Upper lobe of left lung (tissue), 6 donors: ENCODE results near the gene BCAS3. TPM values are rescaled to one million over a fixed set of nuclear protein-coding genes. Genes with fewer than 3 reads are reported as not detected.

ENCODE experiments used
- ATAC-seq, 2 donors: fragments of 200-7000 bp; cut with Tn5 transposase; one replicate each; pipeline ENCODE4 v1.9.1; 2022; ENCODE audit warnings: mild to moderate bottlenecking in 2 of 2, moderate library complexity in 2 of 2; ENCODE audit not compliant: low FRiP score in 2 of 2
- DNase-seq, 2 donors: peaks; one replicate each; pipeline ENCODE4 v3.0.0-alpha.2; 2019 to 2020
- H3K27ac ChIP-seq, 4 donors: fragments of 200-600 bp; sonication (generic); one replicate each; pipeline ENCODE4 v1.5.1; 2016 to 2019
- H3K27me3 ChIP-seq, 4 donors: fragments of 200-600 bp; sonication (generic); one replicate each; pipeline ENCODE4 v1.5.1; 2017 to 2019
- H3K36me3 ChIP-seq, 4 donors: fragments of 200-600 bp; sonication (generic); one replicate each; pipeline ENCODE4 v1.5.1; 2016 to 2019
- H3K4me1 ChIP-seq, 4 donors: fragments of 200-600 bp; sonication (generic); one replicate each; pipeline ENCODE4 v1.5.1; 2018 to 2019
- H3K4me3 ChIP-seq, 4 donors: fragments of 200-600 bp; sonication (generic); one replicate each; pipeline ENCODE4 v1.5.1; 2017 to 2019; ENCODE audit warnings: mild to moderate bottlenecking in 2 of 4, moderate library complexity in 1 of 4
- H3K9me3 ChIP-seq, 4 donors: fragments of 200-600 bp; sonication (generic); one replicate each; pipeline ENCODE4 v1.5.1; 2018 to 2019
- CTCF ChIP-seq, 6 experiments: fragments of 450-650 bp in 4 of 6; fragments of 200-600 bp in 2 of 6; sonication (generic) in 2 of 6; IDR thresholded peaks; one replicate each; pipeline ENCODE4 v1.5.1; 2016 to 2019; ENCODE audit warnings: antibody characterized with exemption in 6 of 6
- EP300 ChIP-seq, 4 donors: sonication (generic); formaldehyde crosslinking; IDR thresholded peaks; one replicate each; pipeline ENCODE4 v1.5.1; 2017; ENCODE audit warnings: antibody characterized with exemption in 4 of 4, control low read depth in 2 of 4
- POLR2A ChIP-seq, 4 donors: fragments of 450-650 bp; IDR thresholded peaks; one replicate each; pipeline ENCODE4 v1.5.1; 2016 to 2017; ENCODE audit warnings: antibody characterized with exemption in 4 of 4, mild to moderate bottlenecking in 2 of 4
- POLR2AphosphoS5 ChIP-seq, 2 donors: sonication (generic); formaldehyde crosslinking; IDR thresholded peaks; one replicate each; pipeline ENCODE4 v1.5.1; 2017; ENCODE audit warnings: antibody characterized with exemption in 2 of 2
- WGBS, 2 donors: methylation state at CpG; one replicate each; pipeline ENCODE4 v1.1.5; 2017 to 2018; 5-methylcytosine and 5-hydroxymethylcytosine counted together
- total RNA-seq, 6 donors: library from RNA; depleted of rRNA in 4 of 6; stranded (reverse); fragments of >200 nt in 4 of 6; gene quantifications; one replicate each; pipeline versions ENCODE4 v1.1.0 to v1.2.1, GENCODE V29; 2016 to 2021
- donor health status: DM: no; HTN: no; CAD: no; lungs with moderate emphysema.
- donor health status: DM: no; HTN: yes; CAD: no; lungs with severe emphysema.

Gene BCAS3
- total RNA-seq, 6 donors from 2014 or later = 20.1 to 111 (median 37.0) TPM

- H3K36me3 ChIP-seq = no peaks in the 10 kb centered on the region
- H3K27me3 ChIP-seq = no peaks in the 10 kb centered on the region
- H3K9me3 ChIP-seq = no peaks in the 10 kb centered on the region
- H3K4me3 ChIP-seq = no peak overlapping the region
- ATAC-seq (peak; percentile 71 to 72), DNase-seq (peak in 1 of 2 donors; percentile 21)
- WGBS, 2 donors = 38 to 39% methylated on average over 5 of the region's 5 CpGs
- TF ChIP-seq CTCF (IDR thresholded peaks at IDR 0.05) (peak; percentile 64 to 78 (median 76)), POLR2AphosphoS5 (IDR thresholded peaks at IDR 0.05) (no peak)
- no peak overlapping the region for H3K27ac ChIP-seq
- H3K4me1 ChIP-seq = peaks cover 0 to 10% (median 3%) of the 10 kb centered on the region in 4 donors
Observed at GRCh38 chr17:60720763-60721531, 43.3 kb downstream of the BCAS3 start.

- Histone ChIP-seq H3K27me3 (no peaks in the 10 kb centered on the region), H3K27ac (no peak overlapping the region), H3K9me3 (no peaks in the 10 kb centered on the region), H3K4me3 (no peak overlapping the region), H3K4me1 (peaks cover 0 to 10% (median 4%) of the 10 kb centered on the region in 4 donors), H3K36me3 (no peaks in the 10 kb centered on the region)
- TF ChIP-seq POLR2AphosphoS5 (IDR thresholded peaks at IDR 0.05) (no peak), CTCF (IDR thresholded peaks at IDR 0.05) (no peak), POLR2A (IDR thresholded peaks at IDR 0.05) (no peak), EP300 (IDR thresholded peaks at IDR 0.05) (no peak)
- DNase-seq (no peak), ATAC-seq (no peak)
Observed at GRCh38 chr17:60724647-60725046, 47.0 kb downstream of the BCAS3 start.

- 71 to 74% methylated on average over 6 of the region's 6 CpGs for WGBS, 2 donors
- Histone ChIP-seq H3K36me3 (no peaks in the 10 kb centered on the region), H3K4me3 (no peak overlapping the region), H3K9me3 (no peaks in the 10 kb centered on the region), H3K4me1 (peaks cover 4 to 10% (median 7%) of the 10 kb centered on the region in 4 donors), H3K27me3 (no peaks in the 10 kb centered on the region), H3K27ac (no peak overlapping the region)
- DNase-seq (no peak), ATAC-seq (no peak)
- TF ChIP-seq EP300 (IDR thresholded peaks at IDR 0.05) (no peak), POLR2A (IDR thresholded peaks at IDR 0.05) (no peak), CTCF (IDR thresholded peaks at IDR 0.05) (no peak), POLR2AphosphoS5 (IDR thresholded peaks at IDR 0.05) (no peak)
Observed at GRCh38 chr17:60729854-60730253, 52.2 kb downstream of the BCAS3 start.

- Histone ChIP-seq H3K27me3 (no peaks in the 10 kb centered on the region), H3K27ac (peak overlapping the region in 1 of 4 donors; percentile 53), H3K4me1 (peaks cover 4 to 10% (median 7%) of the 10 kb centered on the region in 4 donors), H3K9me3 (no peaks in the 10 kb centered on the region), H3K4me3 (no peak overlapping the region), H3K36me3 (no peaks in the 10 kb centered on the region)
- no peak for ATAC-seq
- TF ChIP-seq CTCF (IDR thresholded peaks at IDR 0.05) (no peak), EP300 (IDR thresholded peaks at IDR 0.05) (no peak), POLR2AphosphoS5 (IDR thresholded peaks at IDR 0.05) (no peak), POLR2A (IDR thresholded peaks at IDR 0.05) (no peak)
- 27 to 32% methylated on average over 3 of the region's 3 CpGs for WGBS, 2 donors
- no peak for DNase-seq
Observed at GRCh38 chr17:60730273-60730672, 52.6 kb downstream of the BCAS3 start.

DNA sequence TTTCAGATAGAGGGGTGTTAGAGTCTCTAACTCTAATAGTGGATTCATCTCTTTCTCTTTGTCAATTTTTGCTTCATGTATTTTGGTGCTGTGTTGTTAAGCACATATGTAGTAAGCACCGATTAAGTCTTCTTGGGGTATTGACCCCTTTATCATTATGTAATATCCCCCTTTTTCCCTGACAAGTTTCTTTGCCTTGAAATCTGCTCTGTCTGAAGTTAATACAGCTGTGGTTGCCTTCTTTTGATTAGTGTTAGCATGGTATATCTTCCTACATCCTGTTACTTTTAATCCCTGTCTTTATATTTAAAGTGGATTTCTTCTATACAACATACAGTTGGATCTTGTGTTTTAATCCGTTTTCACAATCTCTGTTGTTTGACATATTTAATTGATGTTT is 60.6 kb downstream of the BCAS3 start:
- Histone ChIP-seq H3K9me3 (no peaks in the 10 kb centered on the region), H3K36me3 (no peaks in the 10 kb centered on the region), H3K27me3 (no peaks in the 10 kb centered on the region), H3K27ac (no peak overlapping the region), H3K4me1 (no peaks in the 10 kb centered on the region), H3K4me3 (no peak overlapping the region)
- ATAC-seq (no peak), DNase-seq (no peak)
- TF ChIP-seq POLR2A (IDR thresholded peaks at IDR 0.05) (no peak), EP300 (IDR thresholded peaks at IDR 0.05) (no peak), CTCF (IDR thresholded peaks at IDR 0.05) (no peak), POLR2AphosphoS5 (IDR thresholded peaks at IDR 0.05) (no peak)
- WGBS, 2 donors = 89 to 90% methylated on average over 2 of the region's 2 CpGs
